Testis (tissue), 5 donors: ENCODE measurements around the gene CCNC. TPM values are rescaled to one million over a fixed set of nuclear protein-coding genes. Genes with fewer than 3 reads are reported as not detected.
A peak's percentile ranks its signal among the peaks of the same experiment; 100 is the strongest.

Experiments
- DNase-seq: peaks from one replicate; pipeline ENCODE4 v3.0.0-alpha.2; 2019
- H3K27ac ChIP-seq, 2 donors: fragments of 200-600 bp; sonication (generic); one replicate each; pipeline ENCODE4 v1.5.1; 2019
- H3K27me3 ChIP-seq: fragments of 200-600 bp; sonication (generic); one replicate; pipeline ENCODE4 v1.5.1; 2019
- H3K36me3 ChIP-seq: fragments of 200-600 bp; sonication (generic); one replicate; pipeline ENCODE4 v1.5.1; 2017; ENCODE audit warnings: low read depth; ENCODE audit errors: missing control alignments
- H3K4me1 ChIP-seq: fragments of 200-600 bp; sonication (generic); one replicate; pipeline ENCODE4 v1.5.1; 2019
- H3K4me3 ChIP-seq, 2 donors: fragments of 200-600 bp; sonication (generic); one replicate each; pipeline ENCODE4 v1.5.1; 2017 to 2019
- H3K9me3 ChIP-seq: fragments of 200-600 bp; sonication (generic); one replicate; pipeline ENCODE4 v1.5.1; 2017
- POLR2A ChIP-seq: fragments of 450-650 bp; IDR thresholded peaks from one replicate; pipeline ENCODE4 v1.6.1; 2017; ENCODE audit warnings: antibody characterized with exemption, mild to moderate bottlenecking, moderate library complexity
- WGBS, 2 donors: methylation state at CpG; one replicate each; pipeline ENCODE4 v1.1.5; 2018; 5-methylcytosine and 5-hydroxymethylcytosine counted together
- intact Hi-C: fragments of 100-400 bp; cut with DNase I; formaldehyde crosslinking; loops from one replicate; pipeline ENCODE4 v1.15.1; 2023; ENCODE audit warnings: low total_unique reads
- long read RNA-seq, 2 donors: transcript quantifications; one replicate each; lab custom pipeline, GENCODE V29; 2026
- polyA plus RNA-seq: library from polyadenylated mRNA; stranded (reverse); fragments of 350-450 nt; fragmentation: Illumina TruSeq; extraction: RNeasy Lipid Tissue Mini Kit (QIAGEN cat#74804); gene quantifications from one replicate; pipeline ENCODE4 v1.2.3, GENCODE V29; 2014; ENCODE audit warnings: low read depth, low replicate concordance; ENCODE audit not compliant: insufficient read depth
- total RNA-seq, 2 donors: library from RNA; depleted of rRNA; stranded (reverse); fragments of >200 nt; gene quantifications; one replicate each; pipeline ENCODE4 v1.2.3, GENCODE V29; 2016
- TF ChIP-seq, protein P1 (sequence below), 3 experiments: fragments of 450-650 bp in 2 of 3; fragments of 200-600 bp in 1 of 3; sonication (generic) in 1 of 3; IDR thresholded peaks; one replicate each; pipeline ENCODE4 v1.5.1; 2016 to 2019; ENCODE audit warnings: antibody characterized with exemption in 3 of 3, mild to moderate bottlenecking in 2 of 3, moderate library complexity in 1 of 3

The CCNC gene, protein sequence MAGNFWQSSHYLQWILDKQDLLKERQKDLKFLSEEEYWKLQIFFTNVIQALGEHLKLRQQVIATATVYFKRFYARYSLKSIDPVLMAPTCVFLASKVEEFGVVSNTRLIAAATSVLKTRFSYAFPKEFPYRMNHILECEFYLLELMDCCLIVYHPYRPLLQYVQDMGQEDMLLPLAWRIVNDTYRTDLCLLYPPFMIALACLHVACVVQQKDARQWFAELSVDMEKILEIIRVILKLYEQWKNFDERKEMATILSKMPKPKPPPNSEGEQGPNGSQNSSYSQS
- total RNA-seq (10 to 100 TPM; 22.6 to 26.3 TPM), polyA plus RNA-seq (27.8 TPM)
- long read RNA-seq, donor 1, transcript CCNC-210 (12 exons, 2,473 nt), result major isoform, 14 of 15 reads
- long read RNA-seq, donor 1, partial matches to known transcripts, result 0 of 15 reads
- long read RNA-seq, donor 1, other reads (novel, unspliced or antisense), result 0 of 15 reads
- long read RNA-seq, donor 2, transcript CCNC-210 (12 exons, 2,473 nt), result major isoform, 9 of 12 reads
- long read RNA-seq, donor 2, partial matches to known transcripts, result 0 of 12 reads
- long read RNA-seq, donor 2, other reads (novel, unspliced or antisense), result 0 of 12 reads

DNA sequence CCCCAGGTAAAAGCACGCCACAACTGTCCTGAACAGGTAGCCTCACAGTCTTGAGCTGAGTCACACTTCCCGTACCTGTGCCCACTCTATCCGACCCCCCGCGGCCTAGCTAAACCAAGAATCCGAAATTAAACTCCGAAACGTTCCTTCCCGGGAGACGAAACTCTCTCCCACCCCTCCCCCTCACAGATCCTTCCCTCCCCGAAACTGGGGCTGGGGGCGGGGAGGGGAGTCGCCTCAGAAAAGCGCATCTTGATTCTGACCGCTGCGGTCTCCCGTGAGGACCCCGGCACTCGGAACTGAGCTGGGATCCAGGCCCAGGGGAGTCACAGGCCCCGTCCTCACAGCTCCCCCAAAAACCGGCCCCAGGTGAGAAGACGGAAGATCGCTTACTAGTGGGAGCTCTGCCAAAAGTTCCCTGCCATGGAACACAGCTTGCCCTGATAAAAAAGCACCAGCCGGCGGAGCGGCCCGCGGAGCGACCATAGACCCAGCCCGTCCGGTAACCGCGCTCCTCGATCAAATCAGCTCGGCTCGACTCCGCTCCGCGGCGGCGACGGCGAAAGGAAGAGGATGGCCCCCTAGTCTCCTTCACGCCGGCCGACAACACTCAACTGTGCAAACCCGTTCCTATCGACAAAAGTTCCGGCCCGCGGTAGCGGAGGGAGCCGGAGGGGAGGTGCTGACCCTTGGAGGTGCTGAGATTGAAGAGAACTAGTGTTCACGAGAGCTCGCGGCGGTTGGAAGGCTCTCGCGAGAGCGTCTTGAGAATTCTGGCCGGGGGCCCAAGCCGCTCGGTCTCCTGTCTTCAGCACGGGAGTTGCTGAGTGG lies at the start of gene CCNC:
CCNC (minus strand) TSS at position 558 of the 831 bp plus-strand sequence; CDS start at position 425, 133 bp downstream.
- DNase-seq, result peak; percentile 96
- Histone ChIP-seq H3K4me1 (peaks cover 7% of the 10 kb centered on the region), H3K9me3 (no peaks in the 10 kb centered on the region), H3K4me3 (peak within 1 kb of the TSS; percentile 79 to 98), H3K27ac (peak within 1 kb of the TSS; percentile 78 to 87), H3K36me3 (no peaks in the 10 kb centered on the region), H3K27me3 (no peaks in the 10 kb centered on the region)
- WGBS, 2 donors, result 0% methylated on average over 33 to 64 of the region's 64 CpGs
- intact Hi-C loops, result no loop called here
- TF ChIP-seq, protein P1, sequence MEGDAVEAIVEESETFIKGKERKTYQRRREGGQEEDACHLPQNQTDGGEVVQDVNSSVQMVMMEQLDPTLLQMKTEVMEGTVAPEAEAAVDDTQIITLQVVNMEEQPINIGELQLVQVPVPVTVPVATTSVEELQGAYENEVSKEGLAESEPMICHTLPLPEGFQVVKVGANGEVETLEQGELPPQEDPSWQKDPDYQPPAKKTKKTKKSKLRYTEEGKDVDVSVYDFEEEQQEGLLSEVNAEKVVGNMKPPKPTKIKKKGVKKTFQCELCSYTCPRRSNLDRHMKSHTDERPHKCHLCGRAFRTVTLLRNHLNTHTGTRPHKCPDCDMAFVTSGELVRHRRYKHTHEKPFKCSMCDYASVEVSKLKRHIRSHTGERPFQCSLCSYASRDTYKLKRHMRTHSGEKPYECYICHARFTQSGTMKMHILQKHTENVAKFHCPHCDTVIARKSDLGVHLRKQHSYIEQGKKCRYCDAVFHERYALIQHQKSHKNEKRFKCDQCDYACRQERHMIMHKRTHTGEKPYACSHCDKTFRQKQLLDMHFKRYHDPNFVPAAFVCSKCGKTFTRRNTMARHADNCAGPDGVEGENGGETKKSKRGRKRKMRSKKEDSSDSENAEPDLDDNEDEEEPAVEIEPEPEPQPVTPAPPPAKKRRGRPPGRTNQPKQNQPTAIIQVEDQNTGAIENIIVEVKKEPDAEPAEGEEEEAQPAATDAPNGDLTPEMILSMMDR (IDR thresholded peaks at IDR 0.05), result no peak
- TF ChIP-seq POLR2A, result no peak

DNA sequence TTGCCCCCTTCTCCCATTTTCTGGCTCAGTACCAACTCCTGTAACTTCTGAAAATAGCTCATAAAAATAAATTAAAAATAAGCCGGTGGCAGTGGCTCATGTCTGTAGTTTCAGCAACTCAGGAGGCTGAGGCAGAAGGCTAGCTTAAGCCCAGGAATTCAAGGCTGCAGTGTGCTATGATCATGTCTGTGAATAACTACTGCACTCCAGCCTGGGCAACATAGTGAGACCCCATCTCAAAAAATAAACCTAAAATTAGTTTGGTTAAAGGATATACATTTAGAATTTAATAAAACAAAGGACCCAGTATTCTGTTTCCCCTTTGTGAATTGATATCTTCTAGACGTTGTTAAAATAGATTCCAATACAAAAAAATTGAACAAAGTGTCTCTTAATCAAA lies 48.7 kb upstream of the CCNC start:
- Histone ChIP-seq H3K27me3 (no peaks in the 10 kb centered on the region), H3K9me3 (no peaks in the 10 kb centered on the region), H3K36me3 (no peaks in the 10 kb centered on the region), H3K27ac (no peak overlapping the region), H3K4me1 (no peaks in the 10 kb centered on the region), H3K4me3 (no peak overlapping the region)
- TF ChIP-seq, protein P1 (IDR thresholded peaks at IDR 0.05), result no peak
- TF ChIP-seq POLR2A, result no peak
- intact Hi-C loops, result no loop called here
- WGBS, 2 donors, result 44 to 51% methylated on average over 2 of the region's 2 CpGs
- DNase-seq, result no peak

DNA sequence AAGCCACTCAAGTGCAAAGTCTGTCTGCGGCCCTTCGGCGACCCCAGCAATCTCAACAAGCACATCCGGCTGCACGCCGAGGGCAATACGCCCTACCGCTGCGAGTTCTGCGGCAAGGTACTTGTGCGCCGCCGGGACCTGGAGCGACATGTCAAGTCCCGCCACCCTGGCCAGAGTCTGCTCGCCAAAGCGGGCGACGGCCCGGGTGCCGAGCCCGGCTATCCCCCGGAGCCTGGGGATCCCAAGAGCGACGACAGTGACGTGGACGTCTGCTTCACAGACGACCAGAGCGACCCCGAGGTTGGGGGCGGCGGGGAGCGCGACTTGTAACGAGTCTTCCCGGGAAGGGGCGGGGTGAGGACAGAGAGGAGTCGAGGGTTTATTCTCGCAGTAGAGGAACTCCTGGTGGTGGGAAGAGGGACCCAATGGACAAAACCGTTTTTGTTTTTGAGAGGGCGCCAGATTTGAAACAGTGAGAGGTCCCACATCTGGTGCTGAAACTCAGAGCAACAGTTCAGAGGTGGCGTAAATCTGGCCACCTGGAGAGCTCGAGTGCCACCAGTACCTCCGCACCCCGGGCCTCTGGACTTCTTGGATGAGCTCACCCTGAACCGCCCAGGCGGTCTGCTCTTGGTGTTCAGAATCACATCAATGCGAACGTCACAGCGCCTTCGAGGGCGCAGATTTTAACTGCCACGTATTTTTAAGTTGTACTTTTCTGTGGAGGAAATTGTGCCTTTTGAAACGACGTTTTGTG lies 46.1 kb upstream of the CCNC start:
- no peaks in the 10 kb centered on the region for H3K36me3 ChIP-seq

More for the DNA sequence above, 46.1 kb upstream of the CCNC start:
- 4 to 6% methylated on average over 32 to 41 of the region's 55 CpGs for WGBS, 2 donors
- no peak for DNase-seq
- no peaks in the 10 kb centered on the region for H3K9me3 ChIP-seq
- H3K27me3 ChIP-seq, result no peaks in the 10 kb centered on the region
- peak overlapping the region; percentile 41 to 62 for H3K4me3 ChIP-seq
- H3K4me1 ChIP-seq, result no peaks in the 10 kb centered on the region
- TF ChIP-seq, protein P1 (IDR thresholded peaks at IDR 0.05), result no peak
- TF ChIP-seq POLR2A, result no peak
- intact Hi-C loops, result no loop called here
- no peak overlapping the region for H3K27ac ChIP-seq
